NCI-H774 (cell line): Measurements from ENCODE around the gene KCNJ2.

ENCODE experiments used
- DNase-seq: peaks from one replicate; lab custom pipeline; 2025; lab: John Stamatoyannopoulos, UW

Gene KCNJ2

DNA sequence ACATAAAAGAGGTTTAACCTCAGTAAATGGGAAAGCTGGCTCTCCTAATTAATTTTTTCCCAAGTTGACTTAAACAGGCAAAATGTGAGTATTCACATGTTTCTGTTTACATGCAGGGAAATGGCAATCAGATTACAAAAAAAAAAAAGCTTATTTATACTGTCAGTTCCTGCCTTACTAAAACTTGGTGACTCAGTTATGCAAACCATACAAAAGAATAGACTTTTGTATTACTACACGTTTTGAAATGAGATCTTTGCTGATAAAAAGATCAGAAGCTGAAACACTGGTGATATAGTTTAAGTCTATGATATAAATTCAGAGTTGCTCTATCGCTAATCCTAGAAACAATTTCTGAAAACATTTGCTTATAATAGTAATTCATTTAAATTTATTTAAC lies 9.4 kb upstream of the KCNJ2 start:
- DNase-seq, result no peak

DNA sequence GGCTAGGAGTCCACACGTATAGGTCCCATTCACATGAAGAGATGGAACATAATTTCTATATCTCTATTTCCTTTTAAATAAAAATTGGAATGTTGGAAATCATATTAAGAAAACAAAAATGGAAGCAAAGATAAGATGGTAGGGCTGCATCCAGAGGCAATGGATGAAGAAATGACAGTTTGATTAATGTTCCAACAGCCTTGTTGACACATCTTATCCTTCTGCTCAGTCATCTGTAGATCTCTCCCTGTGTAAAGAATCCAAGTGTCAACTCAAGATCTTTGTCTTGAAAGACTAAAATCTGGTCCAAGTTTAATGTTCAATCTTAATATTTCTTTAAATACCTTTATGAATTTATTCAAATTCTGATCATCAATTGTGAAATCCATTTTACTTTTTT lies 7.8 kb upstream of the KCNJ2 start:
- DNase-seq, result no peak

DNA sequence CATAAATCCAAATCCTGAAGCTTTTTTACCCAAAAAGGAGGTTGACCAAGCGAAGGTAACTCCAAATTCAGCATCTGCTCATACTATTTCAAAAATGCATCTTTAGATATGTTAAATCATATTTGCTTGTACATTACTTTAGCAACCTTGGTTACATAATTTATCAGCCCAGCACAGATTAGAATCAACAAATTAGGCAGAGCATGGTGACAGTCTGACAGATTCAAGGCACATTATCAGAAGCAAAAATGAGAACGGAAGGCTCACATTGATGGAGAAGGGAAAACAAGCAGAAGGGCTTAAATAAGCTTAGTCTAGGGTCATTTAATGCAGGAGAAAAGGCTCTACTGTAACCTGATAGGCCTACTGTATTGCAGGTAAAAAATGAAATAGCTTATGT lies 3.9 kb upstream of the KCNJ2 start:
- DNase-seq, result no peak

DNA sequence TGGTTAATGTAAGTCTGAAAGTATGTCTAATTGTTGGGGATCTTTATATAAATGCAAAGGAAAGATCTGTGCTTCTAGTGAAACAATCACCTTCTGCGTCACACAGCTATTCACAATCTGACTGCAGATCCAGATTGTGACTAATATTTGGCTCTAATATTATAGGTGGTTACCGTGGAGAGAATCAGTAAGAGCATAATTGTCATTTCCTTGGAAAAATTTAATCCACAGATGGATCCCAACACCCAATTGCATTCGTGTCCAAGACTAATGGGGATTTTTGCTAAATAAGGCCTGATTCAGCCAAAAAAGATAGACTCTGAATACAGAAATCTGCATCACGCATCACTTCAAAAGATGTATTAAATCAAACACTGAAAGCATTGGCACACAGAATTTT lies 2.7 kb upstream of the KCNJ2 start:
- DNase-seq, result no peak

DNA sequence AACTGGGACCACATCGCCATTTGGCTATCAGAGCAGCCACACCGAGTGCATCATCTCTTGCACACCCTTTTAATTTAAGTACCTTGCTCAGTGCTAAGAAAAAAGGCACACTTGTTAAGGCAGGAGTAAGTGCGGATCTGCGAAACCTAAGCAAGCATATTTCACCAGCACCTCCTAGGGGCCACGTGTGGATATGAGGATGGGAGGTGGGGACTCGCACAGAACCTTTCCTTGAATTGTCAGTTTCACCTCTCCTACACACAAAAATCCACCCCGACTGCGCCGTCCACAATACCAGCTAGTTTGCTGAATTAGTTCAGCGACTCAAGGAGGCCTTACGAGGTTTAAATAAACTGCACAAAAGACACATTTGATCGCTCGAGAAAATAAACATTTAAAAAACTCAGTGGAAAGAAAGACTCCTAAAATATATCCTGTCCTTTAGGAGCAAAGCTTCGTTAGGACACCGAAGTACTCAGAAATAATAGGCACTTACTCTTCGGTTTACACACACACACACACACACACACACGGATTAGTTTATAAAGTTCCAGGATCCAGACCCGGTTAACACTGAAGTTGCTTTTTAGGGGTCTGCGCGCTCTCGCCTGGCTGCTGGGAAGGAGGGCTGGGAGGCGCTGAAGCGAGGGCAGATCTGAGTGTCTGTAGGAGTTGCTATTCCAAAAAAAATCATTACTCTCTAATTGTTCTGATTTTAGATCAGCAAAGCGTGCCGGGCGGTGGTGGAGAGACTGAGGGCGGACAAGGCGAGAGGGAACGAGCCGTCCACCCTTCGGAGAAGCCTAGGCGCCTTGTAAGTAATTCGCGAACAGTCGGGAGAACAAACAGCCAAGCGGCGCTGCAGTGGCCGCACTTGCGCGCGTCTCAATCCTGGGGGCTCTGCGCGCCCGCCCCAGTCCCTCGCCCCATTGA lies 1.0 kb upstream of the KCNJ2 start:
- peak; percentile 79 for DNase-seq

DNA sequence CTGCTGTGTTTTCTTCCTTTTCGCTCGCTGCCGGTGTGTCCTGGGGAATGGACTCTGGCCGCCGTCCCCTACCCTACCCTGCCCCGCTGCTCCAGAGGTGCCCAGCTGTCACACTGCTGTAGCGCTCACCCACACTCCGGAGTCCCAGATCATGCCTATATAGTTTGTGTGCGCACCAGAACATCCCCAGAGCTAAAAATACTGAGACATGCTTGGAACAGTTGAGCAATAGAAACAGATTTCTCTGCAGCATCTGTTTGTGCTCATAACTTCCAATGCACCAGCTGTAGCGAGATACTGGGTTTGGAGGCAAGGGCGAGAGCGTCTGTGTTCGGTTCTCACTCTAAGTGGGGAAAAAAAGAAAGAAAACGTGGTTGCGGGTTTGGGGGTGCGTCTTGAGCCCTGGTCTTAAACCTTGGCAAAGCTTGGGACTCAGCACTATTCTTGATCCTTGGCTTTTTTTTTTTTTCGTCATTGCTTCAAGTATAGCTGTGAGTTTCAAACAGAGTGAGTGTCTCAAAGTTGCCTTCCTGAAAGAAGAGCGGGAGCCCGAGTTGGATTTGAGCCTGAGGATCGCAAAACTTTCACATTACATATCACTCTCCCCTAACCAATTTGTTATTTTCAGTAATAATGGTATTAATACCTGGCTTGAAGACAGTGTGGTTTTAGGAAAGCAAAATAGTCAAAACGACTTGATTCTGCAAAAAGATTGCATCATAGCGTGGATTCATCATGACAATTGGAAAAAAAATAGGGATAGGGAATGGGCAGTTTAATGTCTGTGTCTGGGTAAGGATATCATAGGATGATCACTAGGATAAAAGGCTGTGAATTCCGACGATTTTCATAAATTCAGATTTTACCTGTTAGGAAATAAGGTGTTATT lies 621 bp downstream of the KCNJ2 start:
- DNase-seq, result no peak

DNA sequence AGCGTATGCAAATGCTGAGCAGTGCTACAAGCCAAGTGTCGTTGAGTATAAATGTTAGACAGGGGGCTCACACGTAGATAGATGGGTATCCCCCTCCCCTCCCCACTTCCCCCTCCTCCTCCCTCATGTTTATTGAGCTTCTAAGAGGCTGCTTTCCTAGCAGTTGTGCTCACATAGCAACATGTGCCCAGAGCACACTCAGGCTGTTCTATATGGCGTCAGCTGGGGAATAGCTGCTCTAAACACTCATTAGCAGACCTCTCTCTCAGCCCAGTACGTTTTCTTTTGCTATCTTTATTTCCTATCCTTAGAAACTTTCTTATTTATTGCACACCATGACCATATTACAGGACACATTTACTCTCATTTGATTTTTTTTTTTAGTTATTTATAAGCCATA lies 1.8 kb downstream of the KCNJ2 start:
- DNase-seq, result no peak

DNA sequence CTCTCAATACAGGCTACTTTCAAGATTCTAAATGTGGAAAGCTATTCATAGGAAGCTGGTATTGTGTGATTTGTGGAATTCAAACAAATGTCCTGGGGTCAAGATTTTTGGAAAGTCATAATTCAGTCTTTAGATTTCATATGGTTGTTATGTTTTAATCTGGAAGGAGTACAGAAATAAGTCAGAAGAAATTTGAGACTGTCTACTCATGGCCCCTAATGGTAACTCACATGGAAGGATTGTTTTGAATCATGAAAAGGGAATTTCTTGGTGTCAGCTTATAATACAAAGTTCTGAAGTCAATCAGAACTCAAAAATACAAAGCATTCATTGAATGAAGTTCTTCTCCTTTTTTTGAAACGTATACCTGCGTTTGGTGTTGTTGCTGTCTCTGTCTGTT lies 3.1 kb downstream of the KCNJ2 start:
- DNase-seq, result no peak

DNA sequence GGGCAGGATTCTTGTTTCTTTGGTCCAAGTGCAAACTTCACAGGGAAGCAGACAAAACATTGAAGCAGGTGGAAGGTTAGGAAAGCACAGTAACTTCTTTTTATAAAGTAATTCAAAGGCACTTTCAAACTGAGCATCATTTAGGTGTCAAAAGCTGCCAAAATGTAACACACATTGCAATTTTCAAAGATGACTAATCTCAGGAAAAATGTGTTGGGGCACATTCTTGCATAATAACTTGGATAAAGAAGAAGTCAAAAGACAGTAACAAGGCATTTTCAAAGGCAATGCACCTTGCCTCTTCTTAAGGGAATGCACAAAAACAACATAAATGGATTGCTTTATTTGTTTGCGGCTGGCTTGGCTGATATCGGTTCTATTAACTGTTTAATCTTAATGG lies 3.6 kb downstream of the KCNJ2 start:
- no peak for DNase-seq

DNA sequence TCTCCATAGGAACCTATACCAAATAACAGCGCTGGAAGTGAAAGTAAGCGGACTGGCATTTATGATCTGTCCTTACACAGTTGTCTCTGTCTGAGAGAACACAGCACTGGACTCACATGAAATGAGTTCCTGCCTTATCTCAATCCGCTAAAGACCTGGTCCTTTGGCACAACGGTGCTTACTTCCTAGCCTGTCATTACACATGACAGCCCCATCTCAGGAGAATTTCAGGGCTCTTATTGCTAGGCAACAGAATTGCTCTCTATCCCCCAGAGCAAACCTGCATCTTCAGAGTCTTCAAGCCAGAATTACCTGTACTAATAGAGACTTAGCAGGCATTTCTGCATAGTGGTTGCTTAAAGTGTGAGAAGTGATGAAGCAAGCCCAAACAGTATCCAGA lies 4.3 kb downstream of the KCNJ2 start:
- no peak for DNase-seq

DNA sequence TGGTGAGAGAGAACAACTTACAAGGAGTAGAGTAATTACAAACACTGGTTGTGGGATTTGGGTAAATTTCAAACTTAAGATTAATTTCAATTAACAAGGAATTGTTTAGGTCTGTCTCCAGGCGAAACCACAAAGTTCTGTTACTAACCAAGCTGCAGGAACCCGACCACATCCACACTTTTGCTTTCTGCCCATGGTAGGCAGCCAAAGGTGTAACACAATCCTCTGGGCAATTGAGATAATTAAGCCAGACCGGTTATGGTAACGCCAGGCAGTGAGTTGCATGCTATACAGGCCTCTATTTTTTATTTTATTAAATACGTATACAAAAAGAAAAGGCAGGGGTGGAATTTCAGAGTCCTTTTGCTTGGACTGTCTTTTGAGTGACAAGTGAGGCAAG lies 12.0 kb downstream of the KCNJ2 start:
- DNase-seq, result no peak

DNA sequence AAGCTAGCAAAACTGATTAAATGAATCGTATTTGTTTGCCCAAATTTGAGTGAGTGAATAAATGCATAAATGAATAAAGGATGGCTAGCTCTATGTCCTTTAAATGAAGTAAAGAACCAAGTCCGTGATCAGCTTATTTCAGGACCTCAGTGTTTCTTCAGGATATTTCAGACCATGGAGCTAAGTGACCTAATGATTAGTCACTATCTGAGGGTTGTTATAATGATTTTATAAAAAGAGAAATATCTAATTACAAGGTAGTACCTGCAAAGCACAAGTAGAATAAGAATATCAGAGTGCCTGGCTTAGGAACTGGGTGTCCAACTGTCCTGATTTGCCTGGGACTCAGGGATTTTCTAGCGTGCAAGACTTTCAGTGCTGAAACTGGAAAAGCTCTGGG lies 12.5 kb downstream of the KCNJ2 start:
- DNase-seq, result no peak

DNA sequence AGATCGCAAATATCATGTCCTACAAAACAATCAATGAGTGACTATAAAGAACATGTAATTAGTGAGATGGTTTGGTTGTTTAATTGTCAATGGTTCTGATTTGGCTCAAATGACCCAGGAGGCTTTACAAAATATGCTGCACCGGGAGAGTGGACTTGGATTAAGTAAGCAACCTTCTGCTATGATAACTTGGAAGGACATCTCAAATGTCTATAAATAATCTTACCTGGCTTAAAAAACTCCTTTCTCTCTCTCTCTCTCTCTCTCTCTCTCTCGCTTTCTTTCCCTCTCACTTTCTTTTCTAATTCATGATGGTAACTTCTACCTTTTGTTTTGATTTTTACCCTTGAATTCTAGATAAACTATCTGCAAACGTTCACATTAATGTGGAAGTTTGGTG lies 14.2 kb downstream of the KCNJ2 start:
- no peak for DNase-seq

DNA sequence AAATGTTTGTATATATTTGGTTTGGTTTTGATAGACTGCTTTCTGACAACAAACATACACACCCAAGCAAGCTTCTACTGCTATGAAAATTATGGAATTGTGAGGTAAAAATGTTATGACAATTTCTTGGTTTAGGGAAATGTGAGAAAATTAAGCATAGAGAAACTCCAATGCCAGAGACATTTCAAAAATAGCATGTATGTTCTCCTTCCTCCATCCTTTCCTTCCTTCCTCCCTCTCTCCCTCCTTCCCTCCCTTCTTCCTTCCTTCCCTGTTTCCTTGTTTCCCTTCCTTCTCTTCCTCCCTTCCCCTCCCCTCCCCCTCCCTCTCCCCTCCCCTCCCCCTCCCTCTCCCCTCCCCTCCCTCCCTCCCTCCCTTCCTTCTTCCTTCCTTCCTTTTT lies 14.9 kb downstream of the KCNJ2 start:
- DNase-seq, result no peak

DNA sequence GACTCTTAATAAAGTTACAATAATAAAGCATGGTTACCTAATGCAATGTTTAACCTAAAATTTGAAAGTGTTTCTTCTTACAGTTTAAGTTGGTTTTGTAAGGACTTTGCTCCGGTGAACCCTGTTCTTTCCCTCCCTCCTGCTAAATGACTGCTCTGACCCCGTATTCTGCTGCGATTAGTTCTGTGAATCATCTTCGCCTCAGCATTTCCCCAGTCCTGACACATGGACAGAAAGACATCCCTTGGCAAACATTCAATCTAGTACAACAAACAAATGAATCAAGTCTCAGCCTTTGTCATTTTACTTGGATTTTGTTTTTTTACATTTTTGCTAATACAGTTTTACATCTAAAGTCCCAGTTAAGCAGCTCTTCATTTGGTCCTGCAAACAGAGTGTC lies 15.4 kb downstream of the KCNJ2 start:
- no peak for DNase-seq

DNA sequence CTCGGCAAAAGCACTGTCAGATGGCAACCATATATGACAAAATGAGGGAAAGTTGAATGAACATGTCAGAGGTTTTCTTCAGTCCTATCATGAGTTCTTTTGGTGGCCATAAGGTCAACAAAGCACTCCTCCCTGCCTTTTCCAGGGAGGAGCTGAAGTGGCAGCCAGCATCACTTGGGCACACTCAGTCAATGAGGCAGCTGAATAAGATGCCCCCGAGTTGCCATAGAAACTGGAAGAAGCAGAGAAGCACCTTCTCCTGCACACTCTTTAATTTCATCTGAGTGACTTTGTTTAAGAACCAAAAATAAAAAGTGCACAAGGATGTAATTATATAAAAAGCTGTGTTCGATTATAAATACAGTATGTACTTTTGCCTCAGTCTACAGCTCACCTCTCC lies 16.0 kb downstream of the KCNJ2 start:
- DNase-seq, result no peak

DNA sequence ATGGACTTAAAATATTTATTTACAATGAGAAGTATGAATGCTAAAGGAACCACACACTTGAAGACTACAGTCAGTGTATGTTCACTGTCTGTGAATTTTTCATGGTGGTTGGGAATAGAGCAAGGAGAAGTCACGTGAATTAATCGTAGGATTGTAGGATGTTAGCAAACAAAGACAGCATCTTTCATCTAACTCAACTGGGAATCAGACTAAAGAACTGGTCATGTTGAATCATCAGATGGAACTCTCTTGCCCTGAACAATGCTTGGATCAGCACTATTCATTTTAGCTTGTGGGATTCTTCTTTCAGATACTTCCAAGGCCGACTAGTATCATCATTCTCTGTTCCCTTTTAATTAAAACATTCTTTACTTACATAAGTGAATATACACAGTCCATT lies 18.1 kb downstream of the KCNJ2 start:
- no peak for DNase-seq

DNA sequence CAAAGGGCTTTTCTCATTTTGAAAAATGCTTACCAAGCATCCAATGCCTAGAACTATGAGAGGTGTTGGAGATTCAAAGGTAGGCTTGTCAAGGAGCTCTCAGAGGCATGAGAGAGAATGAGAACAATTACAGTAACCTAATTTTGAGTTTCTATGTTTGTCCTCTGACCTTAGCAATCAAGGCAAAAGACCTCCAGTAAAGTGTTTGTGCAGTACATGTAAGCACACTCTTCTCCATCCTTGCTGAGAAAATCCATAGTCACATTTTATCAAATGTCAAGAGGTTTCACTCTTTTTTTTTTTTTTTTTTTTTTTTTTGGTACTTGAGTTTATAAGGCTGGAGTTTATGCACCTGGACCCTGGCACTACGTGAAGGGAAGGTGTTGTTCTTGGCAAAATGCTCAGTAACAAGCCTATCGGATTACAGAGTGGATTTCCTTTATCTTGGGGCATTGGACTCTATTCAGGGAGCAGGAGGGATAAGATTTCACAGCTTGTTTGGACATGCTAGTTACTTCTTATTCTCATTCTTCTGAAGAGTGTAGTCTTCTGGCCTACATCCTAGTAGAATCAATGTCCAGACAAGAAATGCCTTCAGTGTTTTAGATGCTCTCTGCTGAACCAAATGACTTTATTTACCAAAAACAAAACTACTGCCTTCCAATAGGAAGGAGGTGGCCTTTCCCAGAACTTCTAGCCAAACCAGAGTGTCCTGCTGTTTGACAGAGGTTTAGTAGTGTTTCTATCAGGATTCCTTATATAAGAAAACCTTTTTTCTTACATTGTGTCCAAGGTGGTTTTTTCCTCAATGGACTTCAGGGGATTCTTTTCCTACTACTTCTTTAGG lies 21.9 kb downstream of the KCNJ2 start:
- peak; percentile 14 for DNase-seq

DNA sequence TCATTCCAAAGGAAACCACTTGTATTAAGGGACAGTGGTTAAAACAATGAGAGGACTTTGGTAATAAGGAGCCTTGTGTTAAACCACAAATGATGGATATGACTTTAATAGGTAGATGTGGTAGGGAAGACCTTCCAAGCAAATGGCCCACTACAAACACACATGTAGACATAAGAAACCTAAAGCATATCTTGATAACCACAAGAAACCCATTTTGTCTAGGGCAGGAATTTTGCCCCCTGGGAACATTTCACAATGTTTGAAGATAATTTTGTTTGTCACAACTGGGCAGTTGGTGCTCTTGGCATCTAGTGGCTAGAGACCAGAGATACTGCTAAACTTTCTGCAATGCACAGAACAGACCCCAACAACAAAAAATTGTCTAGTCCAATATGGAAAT lies 25.8 kb downstream of the KCNJ2 start:
- no peak for DNase-seq

DNA sequence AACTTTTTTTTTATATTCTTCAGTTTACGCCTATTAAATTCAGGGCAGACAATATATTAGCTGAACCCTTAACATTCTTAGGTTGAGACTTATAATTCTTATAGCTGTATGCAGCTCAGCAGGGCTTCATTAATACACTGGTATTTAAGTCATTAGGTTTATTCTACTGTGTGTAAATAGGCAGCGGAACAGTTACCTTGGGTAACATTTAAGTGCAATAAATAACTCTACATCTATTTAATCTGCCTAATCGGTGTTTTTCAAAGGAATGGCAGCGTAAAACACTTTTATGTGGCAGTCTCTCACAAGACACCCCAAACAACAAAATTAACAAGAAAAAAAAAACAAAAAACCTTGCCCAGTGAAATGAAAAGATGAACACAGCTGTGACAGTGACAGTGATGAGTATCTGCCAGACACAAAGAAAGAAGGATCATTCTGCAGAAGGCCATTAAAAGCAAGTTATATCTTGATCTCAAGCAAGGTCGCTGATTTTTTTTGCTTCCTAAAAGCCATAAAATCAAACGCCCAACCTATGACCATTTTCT lies 32.6 kb downstream of the KCNJ2 start:
- no peak for DNase-seq

DNA sequence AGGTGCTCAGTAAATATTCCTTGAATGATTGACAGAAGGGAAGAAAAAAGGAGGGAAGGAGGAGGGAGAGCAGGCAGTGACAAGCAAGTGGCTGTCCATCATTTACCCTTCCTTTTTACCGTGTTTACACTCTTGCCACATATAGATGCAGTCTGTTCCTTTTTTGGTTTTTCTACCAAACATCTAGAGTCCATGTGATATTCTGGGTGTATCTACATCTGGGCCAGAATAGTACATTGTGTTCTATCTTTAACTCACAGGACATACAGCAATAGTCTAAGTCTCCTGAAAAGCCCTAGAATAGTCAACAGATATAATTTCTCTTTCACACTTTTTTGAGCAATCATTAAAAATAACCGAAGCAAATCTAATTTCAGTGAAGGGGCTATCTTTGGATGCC lies 33.5 kb downstream of the KCNJ2 start:
- no peak for DNase-seq

DNA sequence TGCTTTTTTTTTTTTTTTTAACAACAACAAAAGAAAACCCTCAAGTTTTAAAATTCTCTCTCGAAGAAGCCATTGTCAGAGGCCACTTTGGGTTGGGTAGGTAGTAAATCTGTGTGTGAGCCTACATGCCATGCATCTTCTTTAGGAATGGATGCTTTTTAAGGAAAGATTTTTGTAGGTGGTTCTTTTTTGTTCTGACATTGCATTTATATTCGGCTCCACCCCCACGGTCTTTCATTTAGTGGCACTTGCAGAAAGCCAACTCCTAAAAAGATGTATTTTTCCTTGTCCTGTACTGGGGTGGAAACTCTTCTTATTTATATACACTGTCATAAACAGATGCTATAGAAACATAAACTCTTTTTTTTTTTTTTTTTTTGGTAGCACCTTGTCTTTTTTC lies 35.1 kb downstream of the KCNJ2 start:
- DNase-seq, result no peak
